ENCODE data around the gene ACBD6. TPM values are rescaled to one million over a fixed set of nuclear protein-coding genes. Genes with fewer than 3 reads are reported as not detected.

ACBD6 gene
- total and polyA plus RNA-seq, 12 donors: 16.2 to 30.0 (median 21.0) TPM

GRCh38 chr1:180376253-180376652, 126.1 kb downstream of the ACBD6 start:
- no peaks in the 10 kb centered on the region for H3K4me1 ChIP-seq
- 98 to 99% methylated on average over 1 of the region's 1 CpG for whole genome bisulfite sequencing, 2 donors
- H3K27ac ChIP-seq: no peak overlapping the region
- TF ChIP-seq, protein P1, sequence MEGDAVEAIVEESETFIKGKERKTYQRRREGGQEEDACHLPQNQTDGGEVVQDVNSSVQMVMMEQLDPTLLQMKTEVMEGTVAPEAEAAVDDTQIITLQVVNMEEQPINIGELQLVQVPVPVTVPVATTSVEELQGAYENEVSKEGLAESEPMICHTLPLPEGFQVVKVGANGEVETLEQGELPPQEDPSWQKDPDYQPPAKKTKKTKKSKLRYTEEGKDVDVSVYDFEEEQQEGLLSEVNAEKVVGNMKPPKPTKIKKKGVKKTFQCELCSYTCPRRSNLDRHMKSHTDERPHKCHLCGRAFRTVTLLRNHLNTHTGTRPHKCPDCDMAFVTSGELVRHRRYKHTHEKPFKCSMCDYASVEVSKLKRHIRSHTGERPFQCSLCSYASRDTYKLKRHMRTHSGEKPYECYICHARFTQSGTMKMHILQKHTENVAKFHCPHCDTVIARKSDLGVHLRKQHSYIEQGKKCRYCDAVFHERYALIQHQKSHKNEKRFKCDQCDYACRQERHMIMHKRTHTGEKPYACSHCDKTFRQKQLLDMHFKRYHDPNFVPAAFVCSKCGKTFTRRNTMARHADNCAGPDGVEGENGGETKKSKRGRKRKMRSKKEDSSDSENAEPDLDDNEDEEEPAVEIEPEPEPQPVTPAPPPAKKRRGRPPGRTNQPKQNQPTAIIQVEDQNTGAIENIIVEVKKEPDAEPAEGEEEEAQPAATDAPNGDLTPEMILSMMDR (IDR thresholded peaks at IDR 0.05): no peak
- peaks cover 0 to 11% (median 0%) of the 10 kb centered on the region in 9 donors for H3K36me3 ChIP-seq
- intact Hi-C loops (cut with DNase I): no loop called here
- H3K9me3 ChIP-seq: peaks cover 5 to 44% (median 24%) of the 10 kb centered on the region in 11 donors
- no peaks in the 10 kb centered on the region for H3K27me3 ChIP-seq
- ATAC-seq: no peak
- no peak overlapping the region for H3K4me3 ChIP-seq
- DNase-seq: no peak

DNA sequence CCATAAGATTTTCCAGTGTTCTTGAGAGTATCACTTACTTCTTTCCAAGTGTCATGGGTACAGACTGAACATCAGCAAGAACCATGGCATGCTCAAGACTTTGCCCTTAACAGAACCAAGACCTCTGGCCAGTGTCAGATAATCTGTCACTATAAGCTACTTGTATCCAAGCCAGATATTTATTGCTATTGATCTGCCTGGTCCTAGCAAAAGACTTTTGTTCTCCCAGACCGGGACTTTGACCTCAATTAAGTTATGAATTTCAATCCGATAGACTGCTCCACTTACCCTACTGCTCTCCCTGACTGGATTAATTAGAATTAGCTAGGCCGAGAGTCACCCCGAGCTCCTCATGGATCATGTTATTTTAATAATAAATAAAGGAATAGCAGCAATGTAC, 129.6 kb downstream of the ACBD6 start:
- Histone ChIP-seq H3K4me3 (no peak overlapping the region), H3K27ac (no peak overlapping the region), H3K9me3 (peaks cover 0 to 8% (median 0%) of the 10 kb centered on the region in 11 donors), H3K36me3 (peaks cover 0 to 11% (median 0%) of the 10 kb centered on the region in 9 donors), H3K4me1 (no peaks in the 10 kb centered on the region), H3K27me3 (no peaks in the 10 kb centered on the region)
- 96 to 97% methylated on average over 4 of the region's 4 CpGs for WGBS, 2 donors
- intact Hi-C loops (cut with DNase I): no loop called here
- TF ChIP-seq, protein P1 (IDR thresholded peaks at IDR 0.05): no peak
- ATAC-seq (no peak), DNase-seq (no peak)

DNA sequence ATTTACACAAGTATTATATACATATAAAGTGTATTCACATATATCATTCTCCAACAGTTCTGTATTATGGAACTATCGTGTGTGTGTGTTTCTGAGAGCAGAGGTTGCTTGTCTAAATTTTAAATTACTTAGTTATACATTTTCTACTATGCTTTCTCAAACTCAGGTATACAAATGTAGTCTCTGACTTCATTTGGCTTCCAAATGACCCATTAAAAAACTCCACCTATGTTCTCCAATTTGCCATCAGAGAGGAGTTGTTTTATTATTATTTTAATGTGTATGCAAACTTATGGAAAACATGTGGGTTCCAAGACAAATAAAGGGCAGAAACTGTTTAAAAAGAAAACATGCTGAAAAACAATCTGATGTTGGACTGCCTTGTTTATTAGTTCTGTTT, 131.8 kb downstream of the ACBD6 start:
- DNase-seq (no peak), ATAC-seq (no peak)
- TF ChIP-seq, protein P1 (IDR thresholded peaks at IDR 0.05): no peak
- intact Hi-C loops (cut with DNase I): no loop called here
- WGBS, 2 donors: 100% methylated on average over 1 of the region's 1 CpG
- no peaks in the 10 kb centered on the region for H3K27me3 ChIP-seq
- no peaks in the 10 kb centered on the region for H3K36me3 ChIP-seq
- H3K9me3 ChIP-seq: no peaks in the 10 kb centered on the region
- H3K4me1 ChIP-seq: no peaks in the 10 kb centered on the region
- no peak overlapping the region for H3K27ac ChIP-seq
- no peak overlapping the region for H3K4me3 ChIP-seq

DNA sequence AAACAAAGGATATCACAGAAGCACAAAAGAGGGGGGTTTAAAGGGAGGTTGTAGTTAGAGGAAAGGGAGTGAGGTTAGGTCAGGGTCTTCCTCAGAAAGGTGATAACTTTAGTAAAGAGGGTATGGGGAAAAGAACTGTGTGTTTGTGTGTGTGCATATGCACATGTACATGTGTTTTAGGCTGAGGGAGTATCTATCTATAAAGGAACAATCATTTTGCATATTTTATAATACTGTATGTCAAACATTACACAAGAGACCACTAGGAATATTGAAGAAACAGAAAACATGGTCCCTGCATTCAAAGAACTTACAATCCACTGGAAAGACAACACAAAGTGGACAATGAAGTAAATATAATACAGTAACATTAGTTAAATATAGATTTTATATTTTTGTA, 132.2 kb downstream of the ACBD6 start:
- no peak for DNase-seq
- Histone ChIP-seq H3K27me3 (no peaks in the 10 kb centered on the region), H3K4me1 (no peaks in the 10 kb centered on the region), H3K4me3 (no peak overlapping the region), H3K9me3 (no peaks in the 10 kb centered on the region), H3K36me3 (no peaks in the 10 kb centered on the region), H3K27ac (no peak overlapping the region)
- intact Hi-C loops (cut with DNase I): no loop called here
- ATAC-seq: no peak
- TF ChIP-seq, protein P1 (IDR thresholded peaks at IDR 0.05): no peak
